HCT116 (cell line): ENCODE data around the gene KRCC1. TPM values are rescaled to one million over a fixed set of nuclear protein-coding genes. Genes with fewer than 3 reads are reported as not detected.

Experiments
- ATAC-seq: fragments of 200-7000 bp; cut with Tn5 transposase; 2 replicates; pipeline ENCODE4 v1.9.1; 2020; ENCODE audit warnings: mild to moderate bottlenecking, moderate library complexity
- BruUV-seq: library from RNA; stranded (reverse); fragments of 400-500 nt; replicated peaks from 2 replicates; lab custom pipeline; 2021; lab: Mats Ljungman, UMichigan
- CTCF ChIA-PET: fragments of 300-600 bp; sonication (Branson Sonifier 250); formaldehyde crosslinking; loops from one replicate; lab custom pipeline; 2021; ENCODE audit warnings: antibody characterized with exemption; lab: Charles Lee
- POLR2A ChIA-PET: fragments of 300-600, 350-600 bp; sonication (Branson Sonifier 250); formaldehyde crosslinking; loops from one replicate; lab custom pipeline; 2021; ENCODE audit warnings: antibody characterized with exemption; lab: Charles Lee
- RAD21 ChIA-PET, 2 experiments: fragments of 300-600 bp; sonication (Branson Sonifier 250); formaldehyde crosslinking; loops; one replicate each; lab custom pipeline; 2023; ENCODE audit warnings: low total read pairs in 2 of 2; ENCODE audit not compliant: uncharacterized antibody in 2 of 2, unreplicated experiment in 2 of 2, low non-redundant PET in 1 of 2; lab: Charles Lee
- DNase-seq: peaks from one replicate; pipeline ENCODE4 v3.0.0-alpha.2; 2010; ENCODE audit warnings: low read depth, low spot score
- H2AFZ ChIP-seq: fragments of 200-600 bp; shearing (Covaris generic), sonication (generic); 2 replicates; pipeline ENCODE4 v1.6.1; 2017; ENCODE audit warnings: low read depth, mixed run types, mixed read lengths, antibody characterized with exemption, low read length; ENCODE audit not compliant: poor library complexity, severe bottlenecking
- H3K27ac ChIP-seq: 2 replicates; pipeline ENCODE4 v1.5.1; 2012; ENCODE audit warnings: low read depth, low read length
- H3K27me3 ChIP-seq: fragments of 200-600 bp; sonication (generic); 2 replicates; pipeline ENCODE4 v1.6.1; 2016; ENCODE audit warnings: mixed run types, low read length, mixed read lengths; ENCODE audit not compliant: insufficient read depth
- H3K36me3 ChIP-seq, 2 experiments: fragments of 200-500 bp in 1 of 2; fragments of 200-600 bp in 1 of 2; sonication (Bioruptor generic) in 1 of 2; sonication (generic) in 1 of 2; 2 replicates each; pipeline versions ENCODE4 v1.5.1 to v1.6.1; 2014 to 2016; ENCODE audit warnings: low read length in 2 of 2, inconsistent platforms in 1 of 2, mixed read lengths in 1 of 2, mixed run types in 1 of 2; ENCODE audit not compliant: insufficient read depth in 2 of 2, control insufficient read depth in 1 of 2
- H3K4me1 ChIP-seq, 2 experiments: fragments of 200-600 bp in 1 of 2; sonication (generic) in 1 of 2; 2 replicates each; pipeline versions ENCODE4 v1.5.1 to v1.6.1; 2012 to 2017; ENCODE audit warnings: low read length in 2 of 2, inconsistent platforms in 1 of 2, mild to moderate bottlenecking in 1 of 2, mixed read lengths in 1 of 2, mixed run types in 1 of 2, moderate library complexity in 1 of 2; ENCODE audit not compliant: insufficient read depth in 2 of 2, control insufficient read depth in 1 of 2
- H3K4me2 ChIP-seq: fragments of 200-600 bp; sonication (generic); 2 replicates; pipeline ENCODE4 v1.6.1; 2017; ENCODE audit warnings: mixed run types, low read length, mixed read lengths
- H3K4me3 ChIP-seq, 2 experiments: fragments of 200-600 bp in 1 of 2; sonication (generic) in 1 of 2; replicated peaks in 1 of 2; 2 replicates each; pipeline ENCODE4 v1.5.1; 2011 to 2016; ENCODE audit warnings: low read length in 2 of 2, control low read depth in 1 of 2, low read depth in 1 of 2, mild to moderate bottlenecking in 1 of 2, mixed read lengths in 1 of 2, mixed run types in 1 of 2
- H3K79me2 ChIP-seq: fragments of 200-600 bp; sonication (generic); 2 replicates; pipeline ENCODE4 v1.6.1; 2017; ENCODE audit warnings: mild to moderate bottlenecking, mixed run types, low read length, moderate library complexity, mixed read lengths; ENCODE audit not compliant: insufficient read depth
- H3K9ac ChIP-seq: fragments of 200-600 bp; sonication (generic); 2 replicates; pipeline ENCODE4 v1.6.1; 2016; ENCODE audit warnings: low read length, mixed read lengths
- H3K9me2 ChIP-seq: fragments of 200-600 bp; sonication (generic), shearing (Covaris generic); 2 replicates; pipeline ENCODE4 v1.6.1; 2017; ENCODE audit warnings: mixed run types, mild to moderate bottlenecking, moderate library complexity; ENCODE audit not compliant: insufficient read depth
- H3K9me3 ChIP-seq, 2 experiments: fragments of 200-500 bp in 1 of 2; fragments of 200-600 bp in 1 of 2; sonication (Bioruptor generic) in 1 of 2; sonication (generic) in 1 of 2; 2 replicates each; pipeline ENCODE4 v1.6.1; 2014 to 2017; ENCODE audit warnings: low read length in 2 of 2, mixed read lengths in 2 of 2, inconsistent platforms in 1 of 2, low read depth in 1 of 2, mild to moderate bottlenecking in 1 of 2, mixed run types in 1 of 2, moderate library complexity in 1 of 2; ENCODE audit not compliant: control insufficient read depth in 1 of 2, insufficient read depth in 1 of 2
- H4K20me1 ChIP-seq: fragments of 200-600 bp; sonication (generic), shearing (Covaris generic); 2 replicates; pipeline ENCODE4 v1.6.1; 2017; ENCODE audit warnings: mixed run types, mild to moderate bottlenecking, moderate library complexity; ENCODE audit not compliant: insufficient read depth
- CBX3 ChIP-seq: IDR thresholded peaks from 2 replicates; pipeline ENCODE4 v1.6.1; 2012; ENCODE audit warnings: low read depth
- CEBPB ChIP-seq: IDR thresholded peaks from 2 replicates; pipeline ENCODE4 v1.6.1; 2012; ENCODE audit warnings: low read depth
- EGR1 ChIP-seq: IDR thresholded peaks from 2 replicates; pipeline ENCODE4 v1.6.1; 2012; ENCODE audit warnings: low read depth
- ELF1 ChIP-seq: IDR thresholded peaks from 2 replicates; pipeline ENCODE4 v1.6.1; 2012; ENCODE audit warnings: low read depth, borderline replicate concordance
- EZH2 ChIP-seq: fragments of 200-600 bp; sonication (generic); IDR thresholded peaks from 2 replicates; pipeline ENCODE4 v1.6.1; 2017; ENCODE audit warnings: antibody characterized with exemption, mixed run types
- EZH2phosphoT487 ChIP-seq: fragments of 200-600 bp; IDR thresholded peaks from 2 replicates; pipeline ENCODE4 v1.6.1; 2018; ENCODE audit warnings: antibody characterized with exemption, borderline replicate concordance
- JUND ChIP-seq: IDR thresholded peaks from 2 replicates; pipeline ENCODE4 v1.6.1; 2012
- POLR2AphosphoS5 ChIP-seq: IDR thresholded peaks from 2 replicates; pipeline ENCODE4 v1.6.1; 2011; ENCODE audit warnings: mild to moderate bottlenecking, low read depth, low read length, moderate library complexity
- SP1 ChIP-seq: IDR thresholded peaks from 2 replicates; pipeline ENCODE4 v1.6.1; 2012; ENCODE audit warnings: low read depth
- TCF7L2 ChIP-seq: IDR thresholded peaks from 2 replicates; pipeline ENCODE4 v1.7.0; 2011; ENCODE audit warnings: borderline replicate concordance, inconsistent platforms; ENCODE audit not compliant: insufficient read depth, insufficient read length; ENCODE audit errors: extremely low read depth
- ZNF274 ChIP-seq: fragments of 200-500 bp; sonication (Bioruptor generic); IDR thresholded peaks from 2 replicates; pipeline ENCODE4 v1.6.1; 2014; ENCODE audit warnings: mild to moderate bottlenecking, low read depth, low read length, inconsistent platforms
- intact Hi-C: fragments of 100-400 bp; cut with micrococcal nuclease; formaldehyde crosslinking; loops from 2 replicates; pipeline ENCODE4 v1.10.0; 2022
- total RNA-seq: library from RNA; stranded (reverse); gene quantifications from one replicate; pipeline ENCODE4 v1.2.1, GENCODE V29; 2021; ENCODE audit not compliant: unreplicated experiment
- TF ChIP-seq, protein P1 (sequence below): IDR thresholded peaks from 2 replicates; pipeline ENCODE4 v1.6.1; 2012; ENCODE audit warnings: low read depth
- TF ChIP-seq, protein P2 (sequence below): IDR thresholded peaks from 2 replicates; pipeline ENCODE4 v1.6.1; 2012
- TF ChIP-seq, protein P3 (sequence below): IDR thresholded peaks from 2 replicates; pipeline ENCODE4 v1.6.1; 2011; ENCODE audit warnings: mild to moderate bottlenecking, low read length, moderate library complexity; ENCODE audit not compliant: insufficient replicate concordance; ENCODE audit errors: extremely low read depth

The KRCC1 gene
- total RNA-seq, 1 experiment from 2014 or later, result 5.8 TPM

DNA sequence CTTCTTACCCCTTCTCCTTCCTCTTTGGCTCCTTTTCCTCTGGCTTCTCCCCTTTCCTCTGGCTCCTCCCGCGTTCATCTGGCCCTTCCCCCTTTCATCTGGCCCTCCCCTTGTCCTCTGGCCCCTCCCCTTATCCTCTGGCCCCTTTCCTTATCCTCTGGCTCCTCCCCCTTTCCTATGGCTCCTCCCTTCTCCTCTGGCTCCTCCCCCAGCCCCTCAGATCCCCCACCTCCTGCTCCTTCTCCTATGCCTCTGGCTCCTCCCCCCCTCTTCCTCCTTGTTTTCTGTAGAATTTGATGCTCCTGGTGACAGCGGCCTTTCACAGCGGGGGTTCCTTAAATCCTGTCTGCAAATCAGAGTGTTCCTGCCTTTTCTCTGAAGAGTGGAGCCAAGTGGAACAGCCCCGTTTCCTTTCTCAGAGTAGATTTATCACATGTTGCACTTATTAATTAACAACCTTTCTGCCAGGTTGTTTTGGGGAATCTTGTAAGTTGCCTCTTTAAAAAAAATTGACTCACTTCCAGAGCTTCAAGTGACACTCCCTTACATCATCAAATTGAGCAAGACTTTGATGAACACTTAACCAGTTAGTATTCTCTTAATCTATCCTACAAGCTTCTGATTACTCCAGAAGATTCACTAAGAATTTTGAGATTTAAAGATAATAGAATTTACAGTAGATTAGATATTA lies 44.4 kb upstream of the KRCC1 start:
- CTCF ChIA-PET, result interaction anchor here (1.9 kb wide), 1 partner anchor 39 kb away, joined by 6 read pairs; no protein-coding TSS in a partner anchor

DNA sequence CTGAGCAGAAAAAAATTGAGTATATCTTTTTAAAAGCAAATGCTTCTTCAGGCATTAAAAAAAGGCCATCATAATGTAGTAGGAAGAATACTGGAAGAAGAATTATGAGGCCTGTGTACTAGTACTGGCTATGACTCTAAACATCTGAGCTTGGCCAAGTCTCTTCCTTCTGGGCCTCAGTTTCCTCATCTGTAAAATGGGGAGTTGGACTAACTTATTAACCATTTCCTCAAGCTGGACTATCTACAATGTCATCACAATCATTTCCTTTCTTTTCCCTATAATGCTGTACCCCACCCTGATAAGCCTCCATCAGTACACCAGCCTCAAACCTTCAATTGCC lies 42.9 kb upstream of the KRCC1 start:
- RAD21 ChIA-PET, result no interaction called here
- BruUV-seq, result no TSS peak
- TF ChIP-seq ELF1 (no peak), ZNF274 (no peak), POLR2AphosphoS5 (no peak), JUND (no peak), EZH2phosphoT487 (no peak), TCF7L2 (no peak), EZH2 (no peak), CBX3 (no peak), EGR1 (no peak), SP1 (no peak)
- TF ChIP-seq, protein P1, sequence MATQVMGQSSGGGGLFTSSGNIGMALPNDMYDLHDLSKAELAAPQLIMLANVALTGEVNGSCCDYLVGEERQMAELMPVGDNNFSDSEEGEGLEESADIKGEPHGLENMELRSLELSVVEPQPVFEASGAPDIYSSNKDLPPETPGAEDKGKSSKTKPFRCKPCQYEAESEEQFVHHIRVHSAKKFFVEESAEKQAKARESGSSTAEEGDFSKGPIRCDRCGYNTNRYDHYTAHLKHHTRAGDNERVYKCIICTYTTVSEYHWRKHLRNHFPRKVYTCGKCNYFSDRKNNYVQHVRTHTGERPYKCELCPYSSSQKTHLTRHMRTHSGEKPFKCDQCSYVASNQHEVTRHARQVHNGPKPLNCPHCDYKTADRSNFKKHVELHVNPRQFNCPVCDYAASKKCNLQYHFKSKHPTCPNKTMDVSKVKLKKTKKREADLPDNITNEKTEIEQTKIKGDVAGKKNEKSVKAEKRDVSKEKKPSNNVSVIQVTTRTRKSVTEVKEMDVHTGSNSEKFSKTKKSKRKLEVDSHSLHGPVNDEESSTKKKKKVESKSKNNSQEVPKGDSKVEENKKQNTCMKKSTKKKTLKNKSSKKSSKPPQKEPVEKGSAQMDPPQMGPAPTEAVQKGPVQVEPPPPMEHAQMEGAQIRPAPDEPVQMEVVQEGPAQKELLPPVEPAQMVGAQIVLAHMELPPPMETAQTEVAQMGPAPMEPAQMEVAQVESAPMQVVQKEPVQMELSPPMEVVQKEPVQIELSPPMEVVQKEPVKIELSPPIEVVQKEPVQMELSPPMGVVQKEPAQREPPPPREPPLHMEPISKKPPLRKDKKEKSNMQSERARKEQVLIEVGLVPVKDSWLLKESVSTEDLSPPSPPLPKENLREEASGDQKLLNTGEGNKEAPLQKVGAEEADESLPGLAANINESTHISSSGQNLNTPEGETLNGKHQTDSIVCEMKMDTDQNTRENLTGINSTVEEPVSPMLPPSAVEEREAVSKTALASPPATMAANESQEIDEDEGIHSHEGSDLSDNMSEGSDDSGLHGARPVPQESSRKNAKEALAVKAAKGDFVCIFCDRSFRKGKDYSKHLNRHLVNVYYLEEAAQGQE, result no peak
- TF ChIP-seq, protein P2, sequence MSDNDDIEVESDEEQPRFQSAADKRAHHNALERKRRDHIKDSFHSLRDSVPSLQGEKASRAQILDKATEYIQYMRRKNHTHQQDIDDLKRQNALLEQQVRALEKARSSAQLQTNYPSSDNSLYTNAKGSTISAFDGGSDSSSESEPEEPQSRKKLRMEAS, result no peak
- TF ChIP-seq, protein P3, sequence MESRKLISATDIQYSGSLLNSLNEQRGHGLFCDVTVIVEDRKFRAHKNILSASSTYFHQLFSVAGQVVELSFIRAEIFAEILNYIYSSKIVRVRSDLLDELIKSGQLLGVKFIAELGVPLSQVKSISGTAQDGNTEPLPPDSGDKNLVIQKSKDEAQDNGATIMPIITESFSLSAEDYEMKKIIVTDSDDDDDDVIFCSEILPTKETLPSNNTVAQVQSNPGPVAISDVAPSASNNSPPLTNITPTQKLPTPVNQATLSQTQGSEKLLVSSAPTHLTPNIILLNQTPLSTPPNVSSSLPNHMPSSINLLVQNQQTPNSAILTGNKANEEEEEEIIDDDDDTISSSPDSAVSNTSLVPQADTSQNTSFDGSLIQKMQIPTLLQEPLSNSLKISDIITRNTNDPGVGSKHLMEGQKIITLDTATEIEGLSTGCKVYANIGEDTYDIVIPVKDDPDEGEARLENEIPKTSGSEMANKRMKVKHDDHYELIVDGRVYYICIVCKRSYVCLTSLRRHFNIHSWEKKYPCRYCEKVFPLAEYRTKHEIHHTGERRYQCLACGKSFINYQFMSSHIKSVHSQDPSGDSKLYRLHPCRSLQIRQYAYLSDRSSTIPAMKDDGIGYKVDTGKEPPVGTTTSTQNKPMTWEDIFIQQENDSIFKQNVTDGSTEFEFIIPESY, result no peak

More for the DNA sequence above, 44.4 kb upstream of the KRCC1 start:
- Histone ChIP-seq H3K9ac (no peak overlapping the region), H3K9me2 (no peaks in the 10 kb centered on the region), H3K4me1 (no peaks in the 10 kb centered on the region), H3K27ac (no peak overlapping the region), H4K20me1 (no peaks in the 10 kb centered on the region), H3K4me2 (no peak overlapping the region), H3K27me3 (no peaks in the 10 kb centered on the region), H3K9me3 (no peaks in the 10 kb centered on the region), H3K4me3 (no peak overlapping the region), H2AFZ (no peak overlapping the region), H3K36me3 (no peaks in the 10 kb centered on the region), H3K79me2 (no peaks in the 10 kb centered on the region)
- ATAC-seq, result peak; percentile 98
- peak; percentile 41 for DNase-seq
- intact Hi-C loops, result no loop called here
- ChIA-PET RAD21 (no interaction called here), POLR2A (no interaction called here)
- BruUV-seq, result no TSS peak
- TF ChIP-seq EZH2phosphoT487 (no peak), CEBPB (peak; percentile 87), SP1 (peak; percentile 27; the same call in 1 of the 2 replicates)

More for the DNA sequence above, 42.9 kb upstream of the KRCC1 start:
- Histone ChIP-seq H3K36me3 (no peaks in the 10 kb centered on the region), H3K27me3 (no peaks in the 10 kb centered on the region), H3K4me3 (no peak overlapping the region), H3K9me3 (no peaks in the 10 kb centered on the region), H4K20me1 (no peaks in the 10 kb centered on the region), H3K4me2 (no peak overlapping the region), H3K9me2 (no peaks in the 10 kb centered on the region), H3K4me1 (no peaks in the 10 kb centered on the region), H3K79me2 (no peaks in the 10 kb centered on the region), H3K27ac (no peak overlapping the region), H2AFZ (no peak overlapping the region), H3K9ac (no peak overlapping the region)
- ChIA-PET CTCF (no interaction called here), POLR2A (interaction anchor here (1.2 kb wide), 1 partner anchor 83 kb away, joined by 4 read pairs; the partner anchor contains the start of gene RNU2-63P)
- ATAC-seq (no peak), DNase-seq (no peak)
- intact Hi-C loops, result no loop called here
